ENCODE results near the gene TMEM234.
"Not testable (repeated sequence)": the region's sequence is repeated elsewhere in the genome, so short reads cannot be mapped to it uniquely, and the experiment has no call there.

The TMEM234 gene

DNA sequence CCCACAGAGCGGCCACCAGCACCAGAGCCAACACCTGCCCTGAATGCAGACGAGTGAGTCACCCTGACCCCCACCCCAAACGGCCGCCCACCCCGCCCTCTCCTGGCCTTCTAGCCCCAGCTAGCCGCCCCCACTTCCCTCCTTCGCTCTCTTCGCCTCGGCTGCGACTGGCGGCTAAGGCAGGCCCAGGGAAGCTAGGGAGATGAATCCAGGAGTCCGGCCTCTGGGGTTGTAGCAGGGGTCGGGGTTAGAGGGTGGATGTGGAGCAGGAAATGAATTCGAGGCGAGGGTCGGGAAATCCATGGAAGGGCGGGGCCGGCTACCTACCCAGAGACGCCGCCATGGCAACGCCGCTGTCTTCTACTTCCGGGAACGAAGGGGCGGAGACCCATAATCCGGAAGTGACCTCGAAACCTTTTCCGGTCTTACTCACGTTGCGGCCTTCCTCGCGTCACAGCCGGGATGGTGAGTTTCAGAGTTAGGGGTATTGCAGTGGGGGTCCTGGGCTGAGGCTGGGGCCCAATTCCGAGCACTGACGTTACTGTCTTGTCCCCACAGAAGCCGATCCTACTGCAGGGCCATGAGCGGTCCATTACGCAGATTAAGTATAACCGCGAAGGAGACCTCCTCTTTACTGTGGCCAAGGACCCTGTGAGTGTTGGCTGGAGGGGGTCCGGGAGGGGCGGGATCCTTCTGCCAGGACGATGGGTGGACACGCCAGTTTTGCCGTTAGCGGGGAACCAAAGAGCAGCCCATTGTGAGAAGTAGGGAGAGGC is at the start of gene TMEM234, which contains the start of gene EIF3I:
Gene TMEM234 (minus strand): TSS at position 374 of the 776 bp plus-strand sequence. CDS start 31 bp downstream, at position 343.
Gene EIF3I (plus strand): TSS at position 428 of the 776 bp plus-strand sequence. CDS start 35 bp downstream, at position 463.
- peak; percentile 95 to 96 for DNase-seq

DNA sequence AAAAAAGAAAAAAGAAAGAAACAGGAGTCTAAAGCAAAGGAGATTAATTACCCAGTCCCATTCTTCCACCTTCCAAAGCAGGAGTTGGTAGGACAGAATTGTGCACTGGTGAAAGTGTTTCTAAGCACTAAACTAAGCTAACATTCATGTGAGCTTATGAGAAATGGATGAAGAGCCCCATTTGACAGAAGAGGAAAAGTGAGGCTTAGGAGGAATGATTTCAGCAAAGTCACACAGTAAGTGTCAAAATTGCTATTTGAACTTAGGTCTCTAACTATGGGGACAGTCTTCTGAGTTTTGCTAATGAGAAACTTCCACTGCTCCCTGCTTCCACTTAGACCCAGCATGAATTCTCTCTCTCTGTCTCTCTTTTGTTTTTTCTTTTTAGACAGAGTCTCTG is 47.6 kb upstream of the TMEM234 start:
- DNase-seq, result no peak

- DNase-seq, result no peak
These were observed 44.9 kb upstream of the TMEM234 start for GRCh38 chr1:32266921-32267591.

- no peak for DNase-seq
These were observed 43.7 kb upstream of the TMEM234 start for GRCh38 chr1:32265846-32266245.

DNA sequence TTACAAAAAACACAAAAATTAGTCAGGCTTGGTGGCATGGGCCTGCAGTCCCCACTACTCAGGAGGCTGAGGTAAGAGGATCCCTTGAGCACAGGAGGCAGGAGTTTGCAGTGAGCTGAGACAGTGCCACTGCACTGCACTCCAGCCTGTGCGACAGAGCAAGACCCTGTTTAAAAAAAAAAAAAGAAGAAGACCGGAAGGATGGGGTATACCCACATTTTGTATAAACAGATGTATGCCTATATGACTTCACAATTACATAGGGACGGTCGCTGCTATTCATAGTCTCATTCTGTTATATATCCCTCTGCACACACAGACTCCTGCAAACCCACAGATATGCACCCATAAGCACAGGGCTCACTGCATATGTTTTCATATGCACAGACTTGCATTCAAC is 41.6 kb upstream of the TMEM234 start:
- no peak for DNase-seq

- DNase-seq, result not testable (repeated sequence)
These were observed 41.1 kb upstream of the TMEM234 start for GRCh38 chr1:32263236-32263593.

DNA sequence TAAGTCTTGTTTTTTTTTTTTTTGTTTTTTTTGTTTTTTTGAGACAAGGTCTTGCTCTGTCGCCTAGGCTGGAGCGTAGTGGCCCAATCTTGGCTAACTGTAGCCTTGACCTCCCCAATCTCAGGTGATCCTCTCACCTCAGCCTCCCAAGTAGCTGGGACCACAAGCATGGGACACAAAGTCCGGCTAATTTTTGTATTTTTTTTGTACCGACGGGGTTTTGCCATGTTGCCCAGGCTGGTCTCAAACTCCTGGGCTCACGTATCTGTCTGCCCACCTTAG is 35.0 kb upstream of the TMEM234 start:
- DNase-seq, result no peak

DNA sequence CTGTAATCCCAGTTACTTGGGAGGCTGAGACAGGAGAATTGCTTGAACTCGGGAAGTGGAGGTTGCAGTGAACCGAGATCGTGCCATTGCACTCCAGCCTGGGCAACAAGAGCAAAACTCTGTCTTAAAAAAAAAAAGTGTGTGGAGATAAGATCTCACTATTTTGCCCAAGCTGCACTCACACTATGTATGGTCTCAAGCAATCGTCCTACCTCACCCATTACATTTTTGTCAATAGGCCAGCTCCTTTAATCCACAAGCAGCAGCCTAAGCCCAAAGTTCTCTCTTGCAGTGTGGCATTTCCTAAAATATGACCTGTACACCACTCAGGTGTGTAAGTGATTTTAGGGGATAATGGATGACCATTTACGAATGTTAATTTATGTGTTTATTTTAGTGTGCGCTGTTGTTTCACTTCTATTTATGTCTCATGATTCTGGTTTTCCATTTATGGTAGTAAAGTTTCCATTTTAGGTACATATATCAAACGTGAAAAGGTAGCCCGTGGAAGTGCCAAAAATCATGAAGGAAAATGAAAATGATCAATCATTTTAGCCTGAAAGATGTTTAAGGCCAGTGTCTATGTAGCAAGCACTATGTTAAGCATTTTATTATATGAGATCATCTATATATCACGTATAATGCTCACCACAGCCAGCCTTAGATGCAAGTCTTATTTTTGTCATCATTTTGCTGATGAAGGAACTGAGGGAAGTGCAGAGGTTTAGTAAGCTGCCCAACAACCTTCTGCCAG is 34.5 kb upstream of the TMEM234 start:
- DNase-seq, result no peak

DNA sequence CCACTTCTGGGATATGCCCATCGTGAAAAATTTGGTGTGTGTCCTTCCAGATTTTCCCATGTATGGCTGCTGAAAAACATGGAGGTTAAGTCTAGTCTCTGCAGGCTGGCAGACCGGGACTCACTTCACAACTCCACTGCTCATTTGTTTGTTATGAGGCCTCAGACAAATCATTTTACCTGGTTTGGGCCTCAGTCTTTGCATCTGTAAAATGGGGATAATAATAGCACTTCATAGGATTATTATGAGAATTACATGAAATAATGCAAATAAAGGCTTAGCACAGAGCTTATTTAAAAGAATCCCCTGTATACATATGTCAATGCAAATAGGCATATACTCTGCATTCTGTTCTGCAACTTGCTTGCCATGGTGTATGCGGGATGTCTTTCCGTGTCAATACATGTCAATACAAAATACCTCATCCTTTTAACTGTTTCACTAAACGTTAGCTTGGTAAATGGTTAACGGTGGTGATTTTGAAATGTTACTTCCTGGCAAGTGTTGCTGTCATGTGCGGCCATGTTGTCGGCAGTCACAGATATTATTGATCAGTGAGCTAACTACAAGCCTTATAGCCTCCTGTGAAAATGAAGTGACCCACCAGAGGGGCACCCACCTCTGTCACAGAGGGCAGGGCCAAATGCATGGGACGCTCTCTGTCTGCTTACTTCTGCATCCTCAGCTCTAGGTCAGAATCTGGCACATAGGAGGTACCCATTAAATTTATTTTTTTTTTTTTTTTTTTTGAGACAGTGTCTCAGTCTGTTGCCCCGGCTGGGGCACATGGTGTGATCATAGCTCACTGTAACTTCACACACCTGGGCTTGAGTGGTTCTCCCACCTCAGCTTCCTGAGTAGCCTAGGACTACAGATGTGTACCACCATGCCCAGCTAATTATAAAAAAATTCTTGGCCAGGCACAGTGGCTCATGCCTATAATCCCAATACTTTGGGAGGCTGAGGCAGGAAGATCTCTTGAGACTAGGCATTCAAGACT is 33.2 kb upstream of the TMEM234 start:
- no peak for DNase-seq

- DNase-seq, result no peak
These were observed 29.0 kb upstream of the TMEM234 start, which contains the start of gene LCK for GRCh38 chr1:32250893-32251716. LCK (plus strand) TSS chr1:32251265; CDS start chr1:32274330, 23,065 bp downstream.

DNA sequence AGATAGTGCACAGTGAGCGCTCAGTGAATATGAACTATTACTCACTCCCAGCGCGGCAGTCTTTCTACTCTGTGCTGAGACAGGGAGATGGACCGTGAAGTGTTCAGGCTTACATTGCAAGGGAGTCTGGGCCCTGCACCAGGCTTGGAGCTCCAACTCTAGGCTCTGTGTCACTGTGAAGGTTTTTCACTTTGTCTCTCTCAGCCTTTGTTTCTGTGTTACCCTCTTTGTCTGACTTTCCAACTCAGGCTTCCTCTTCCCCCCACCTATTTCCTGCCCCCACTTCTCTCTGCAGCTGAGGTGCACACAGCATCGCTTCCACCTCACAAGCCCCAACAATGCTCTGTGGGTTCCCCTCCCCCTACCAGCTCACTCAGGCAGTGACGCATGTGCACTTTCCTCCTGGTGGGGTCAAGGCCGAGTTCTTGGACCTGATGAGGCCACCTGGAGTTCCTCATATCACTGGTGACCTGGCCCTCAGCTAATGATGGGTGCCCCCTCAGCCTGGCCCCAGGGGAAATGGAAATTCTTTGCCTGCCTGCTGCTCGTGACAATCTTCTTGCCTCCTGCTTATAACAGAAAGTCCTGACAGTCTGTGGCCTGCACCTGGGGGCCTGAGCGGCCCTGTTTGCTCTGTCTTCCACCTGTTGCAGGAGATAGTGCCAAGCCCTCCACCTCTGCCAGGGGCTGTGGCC is 27.8 kb upstream of the TMEM234 start:
- no peak for DNase-seq

DNA sequence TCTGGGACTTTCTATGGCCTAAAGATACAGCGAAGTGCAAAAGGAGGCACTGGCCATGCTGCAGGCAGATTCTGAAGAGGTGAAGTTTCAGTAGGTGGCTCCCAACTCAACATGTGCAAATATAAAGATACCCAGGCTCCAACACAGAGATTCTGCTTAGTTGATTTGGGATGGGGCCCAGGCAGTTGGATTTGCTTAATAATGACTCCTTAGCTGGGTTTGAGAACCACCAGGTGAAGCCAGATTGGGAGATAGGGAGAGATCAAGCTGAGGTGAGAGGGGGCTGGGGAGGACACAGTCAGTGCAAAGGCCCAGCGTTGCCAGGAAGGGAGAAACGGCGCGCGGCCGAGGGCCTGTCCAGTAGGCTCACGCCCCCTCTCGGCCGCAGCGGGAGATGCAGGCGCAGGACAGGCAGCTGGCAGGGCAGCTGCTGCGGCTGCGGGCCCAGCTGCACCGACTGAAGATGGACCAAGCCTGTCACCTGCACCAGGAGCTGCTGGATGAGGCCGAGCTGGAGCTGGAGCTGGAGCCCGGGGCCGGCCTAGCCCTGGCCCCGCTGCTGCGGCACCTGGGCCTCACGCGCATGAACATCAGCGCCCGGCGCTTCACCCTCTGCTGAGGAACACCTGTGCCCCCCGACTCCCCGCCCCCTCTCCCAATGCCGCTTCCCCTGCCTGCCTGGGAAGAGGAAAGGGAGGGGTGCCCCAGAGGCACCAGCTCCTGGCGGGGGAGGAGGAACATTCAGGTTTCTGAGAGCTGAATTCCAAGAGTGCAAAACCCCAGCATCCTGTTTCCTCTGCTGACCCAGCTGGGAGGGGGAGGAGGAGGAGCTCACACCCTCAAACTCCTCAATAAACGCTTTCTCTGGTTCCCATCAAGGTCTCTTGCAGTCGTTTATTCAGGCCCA is 26.1 kb upstream of the TMEM234 start:
- DNase-seq, result peak; percentile 92 to 94

DNA sequence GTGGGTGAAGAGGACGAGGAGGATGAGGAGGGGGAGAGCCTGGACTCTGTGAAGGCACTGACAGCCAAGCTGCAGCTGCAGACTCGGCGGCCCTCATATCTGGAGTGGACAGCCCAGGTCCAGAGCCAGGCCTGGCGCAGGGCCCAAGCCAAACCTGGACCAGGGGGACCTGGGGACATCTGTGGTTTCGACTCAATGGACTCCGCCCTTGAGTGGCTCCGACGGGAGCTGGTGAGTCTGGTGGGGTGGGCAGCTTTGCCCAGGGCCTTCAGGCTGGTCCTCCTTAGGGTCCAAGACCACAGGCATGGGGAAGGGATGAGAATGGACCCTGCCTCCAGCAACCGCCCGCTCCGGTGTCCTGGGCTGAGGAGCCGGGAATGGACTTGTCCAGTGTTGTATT is 25.3 kb upstream of the TMEM234 start:
- DNase-seq, result no peak

- no peak for DNase-seq
These were observed 24.7 kb upstream of the TMEM234 start, which contains the start of gene FAM167B for GRCh38 chr1:32246888-32247273. FAM167B (plus strand) TSS chr1:32247222; CDS start chr1:32247422, 200 bp downstream.

DNA sequence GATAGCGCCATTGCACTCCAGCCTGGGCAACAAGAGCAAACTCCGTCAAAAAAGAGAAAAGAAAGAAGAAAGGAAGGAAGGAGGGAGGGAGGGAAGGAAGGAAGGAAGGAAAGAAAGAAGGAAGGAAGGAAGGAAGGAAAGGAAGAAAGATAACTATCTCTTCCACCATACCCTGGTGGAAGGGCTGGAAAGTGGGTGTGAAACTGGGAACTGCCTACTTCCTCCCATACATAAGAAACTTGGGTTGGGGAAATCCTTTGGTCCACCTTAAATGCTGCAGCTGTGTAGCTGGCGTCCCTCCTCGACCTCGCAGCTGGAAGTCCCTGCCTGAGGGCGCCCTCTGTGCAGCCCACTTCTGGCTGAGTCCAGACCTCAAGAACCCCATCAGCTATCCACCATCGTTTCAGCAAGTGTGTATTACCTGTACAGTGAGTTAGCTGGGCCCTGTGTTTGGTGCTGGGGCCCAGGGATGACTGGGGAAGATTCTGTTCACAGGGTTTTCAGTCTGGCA is 20.2 kb upstream of the TMEM234 start:
- DNase-seq, result peak in 1 of 2 experiments; percentile 45

DNA sequence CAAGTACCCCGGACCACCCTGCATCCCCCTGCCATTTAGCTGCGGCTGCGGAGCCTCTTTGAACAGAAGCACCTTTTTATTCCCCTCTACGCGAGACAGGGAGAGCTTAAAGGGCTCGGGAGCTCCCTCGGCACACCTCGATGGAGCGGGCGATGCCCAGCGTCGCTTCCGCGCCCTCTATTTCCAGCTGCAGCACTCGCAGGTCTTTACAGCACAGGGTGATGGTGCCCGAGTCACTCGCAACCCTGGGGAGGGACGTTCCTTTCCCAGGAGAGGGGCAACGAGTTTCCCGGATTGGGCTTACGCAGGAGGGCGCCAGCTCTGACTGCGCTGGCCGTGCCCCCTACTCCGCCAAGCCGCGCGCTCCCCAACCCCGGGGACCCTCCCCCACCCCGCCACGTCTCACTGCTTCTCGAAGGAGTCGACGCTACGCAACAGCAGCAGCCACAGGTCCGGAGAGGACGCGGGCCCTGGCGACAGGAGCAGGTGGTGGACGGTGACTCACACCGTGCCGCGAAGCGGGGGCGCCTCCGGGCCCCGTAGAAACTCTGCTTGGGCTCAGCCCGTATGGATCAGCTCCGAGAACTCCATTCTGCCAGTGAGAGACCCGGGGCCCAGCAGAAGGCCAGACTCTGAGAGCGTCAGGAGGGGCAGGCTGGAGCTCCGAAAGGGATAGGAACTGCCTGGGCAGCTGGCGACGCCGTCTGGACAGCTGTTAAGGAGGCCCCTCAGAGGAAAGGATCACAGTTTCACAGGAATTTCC is 19.0 kb upstream of the TMEM234 start:
- DNase-seq, result peak; percentile 79 to 85

DNA sequence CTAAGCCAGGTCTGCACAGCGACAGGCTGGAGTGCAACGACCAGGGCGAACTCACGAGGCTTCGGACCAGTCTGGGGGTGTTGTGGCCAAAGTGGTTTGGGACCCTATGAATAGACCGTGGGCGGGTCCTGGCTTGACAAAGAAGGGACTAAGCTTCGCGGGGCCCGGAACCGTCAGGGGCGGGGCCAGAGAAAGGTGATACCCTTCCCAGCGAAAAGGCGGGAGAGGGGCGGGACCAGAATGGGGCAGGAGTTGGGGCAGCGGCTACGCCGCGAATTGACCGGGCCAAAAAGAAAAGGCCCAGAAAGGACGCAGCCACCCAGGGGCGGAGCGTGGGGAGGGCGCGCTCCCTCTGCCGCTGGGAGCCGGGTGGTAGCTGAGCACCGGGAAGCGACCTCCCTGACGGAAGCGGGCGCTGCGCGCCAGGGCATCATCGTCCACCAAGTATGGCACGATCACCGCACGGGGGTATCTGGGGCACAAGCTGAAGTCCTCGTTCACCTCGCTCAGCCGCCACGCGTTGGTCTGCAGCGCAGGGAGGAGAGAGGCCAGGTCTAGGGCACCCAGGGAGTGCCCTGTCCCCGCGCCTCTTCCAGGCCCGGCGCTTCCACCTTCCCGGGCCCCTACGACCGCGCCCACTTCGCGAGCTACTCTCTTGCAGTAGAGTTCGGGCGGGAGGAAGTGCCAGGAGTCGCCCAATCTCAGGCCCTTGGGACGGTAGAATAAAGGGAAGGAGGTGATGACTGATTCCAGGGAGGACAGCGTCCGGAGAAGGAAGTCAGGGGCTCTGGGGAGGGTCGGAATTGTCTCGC is 18.2 kb upstream of the TMEM234 start:
- DNase-seq, result peak; percentile 91 to 93

DNA sequence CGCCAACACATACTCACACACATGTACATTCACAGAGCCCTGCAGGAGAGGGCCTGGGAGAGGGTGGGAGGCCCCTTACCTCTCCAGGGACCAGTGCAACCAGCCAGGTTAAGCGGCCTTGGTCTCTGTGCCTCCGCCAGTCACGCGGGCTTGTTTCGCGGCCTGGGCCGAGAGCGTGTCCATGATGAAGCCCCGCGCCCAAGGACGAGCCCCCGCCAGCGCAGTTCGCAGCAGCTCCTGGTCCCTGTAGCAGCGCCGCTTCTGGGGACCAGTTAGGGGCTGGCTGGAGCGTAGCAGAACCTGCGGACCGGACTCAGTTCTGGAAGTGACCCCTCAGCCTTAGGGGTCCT is 17.6 kb upstream of the TMEM234 start:
- DNase-seq, result peak in 1 of 2 experiments; percentile 54

All from SHP77 (cell line).